Measurements from ENCODE around the gene RNF126. TPM values are rescaled to one million over a fixed set of nuclear protein-coding genes. Genes with fewer than 3 reads are reported as not detected.

RNF126 gene
- total and polyA plus RNA-seq, 2 donors, result 16.1 to 38.2 TPM

GRCh38 chr19:613732-614567 is 49.1 kb downstream of the RNF126 start:
- H3K36me3 ChIP-seq (ENCODE audit: control insufficient read depth in 2 of 2, insufficient read depth in 2 of 2, low read length in 1 of 2), result peaks cover 10 to 22% of the 10 kb centered on the region in 2 donors
- H3K9me3 ChIP-seq (ENCODE audit: control insufficient read depth in 2 of 2, insufficient read depth in 1 of 2, low read length in 1 of 2), result peaks cover 0 to 3% of the 10 kb centered on the region in 2 donors
- 67% methylated on average over 54 of the region's 54 CpGs for WGBS
- peaks cover 7 to 15% of the 10 kb centered on the region in 2 donors for H3K4me1 ChIP-seq (ENCODE audit: control insufficient read depth in 2 of 2, insufficient read depth in 2 of 2, low read length in 2 of 2)
- H3K27me3 ChIP-seq (ENCODE audit: control insufficient read depth in 2 of 2, insufficient read depth in 1 of 2, low read length in 1 of 2), result peaks cover 13 to 17% of the 10 kb centered on the region in 2 donors
- DNase-seq (ENCODE audit: low read depth in 6 of 9, low spot score in 9 of 9), result no peak
- no peak overlapping the region for H3K4me3 ChIP-seq (ENCODE audit: low read length in 2 of 2)
- H3K27ac ChIP-seq (ENCODE audit: low read depth in 1 of 2, low read length in 1 of 2), result no peak overlapping the region

GRCh38 chr19:612941-613340 is 50.1 kb downstream of the RNF126 start:
- 79% methylated on average over 33 of the region's 33 CpGs for WGBS
- no peak overlapping the region for H3K4me3 ChIP-seq (ENCODE audit: low read length in 2 of 2)
- peaks cover 0 to 3% of the 10 kb centered on the region in 2 donors for H3K9me3 ChIP-seq (ENCODE audit: control insufficient read depth in 2 of 2, insufficient read depth in 1 of 2, low read length in 1 of 2)
- peaks cover 7 to 15% of the 10 kb centered on the region in 2 donors for H3K4me1 ChIP-seq (ENCODE audit: control insufficient read depth in 2 of 2, insufficient read depth in 2 of 2, low read length in 2 of 2)
- H3K36me3 ChIP-seq (ENCODE audit: control insufficient read depth in 2 of 2, insufficient read depth in 2 of 2, low read length in 1 of 2), result peaks cover 0 to 12% of the 10 kb centered on the region in 2 donors
- H3K27ac ChIP-seq (ENCODE audit: low read depth in 1 of 2, low read length in 1 of 2), result no peak overlapping the region
- no peak for DNase-seq (ENCODE audit: low read depth in 6 of 9, low spot score in 9 of 9)
- peaks cover 13 to 17% of the 10 kb centered on the region in 2 donors for H3K27me3 ChIP-seq (ENCODE audit: control insufficient read depth in 2 of 2, insufficient read depth in 1 of 2, low read length in 1 of 2)

- WGBS, result 76% methylated on average over 13 of the region's 13 CpGs
- H3K36me3 ChIP-seq (ENCODE audit: control insufficient read depth in 2 of 2, insufficient read depth in 2 of 2, low read length in 1 of 2), result no peaks in the 10 kb centered on the region
- H3K27ac ChIP-seq (ENCODE audit: low read depth in 1 of 2, low read length in 1 of 2), result no peak overlapping the region
- peaks cover 7 to 15% of the 10 kb centered on the region in 2 donors for H3K4me1 ChIP-seq (ENCODE audit: control insufficient read depth in 2 of 2, insufficient read depth in 2 of 2, low read length in 2 of 2)
- H3K27me3 ChIP-seq (ENCODE audit: control insufficient read depth in 2 of 2, insufficient read depth in 1 of 2, low read length in 1 of 2), result peaks cover 10 to 15% of the 10 kb centered on the region in 2 donors
- H3K9me3 ChIP-seq (ENCODE audit: control insufficient read depth in 2 of 2, insufficient read depth in 1 of 2, low read length in 1 of 2), result peaks cover 0 to 3% of the 10 kb centered on the region in 2 donors
- no peak overlapping the region for H3K4me3 ChIP-seq (ENCODE audit: low read length in 2 of 2)
- DNase-seq (ENCODE audit: low read depth in 6 of 9, low spot score in 9 of 9), result no peak
Measured at GRCh38 chr19:611481-611868, 51.5 kb downstream of the RNF126 start.

- Histone ChIP-seq H3K36me3 (ENCODE audit: control insufficient read depth in 2 of 2, insufficient read depth in 2 of 2, low read length in 1 of 2) (no peaks in the 10 kb centered on the region), H3K27ac (ENCODE audit: low read depth in 1 of 2, low read length in 1 of 2) (peak overlapping the region; percentile 69 to 92), H3K4me3 (ENCODE audit: low read length in 2 of 2) (peak overlapping the region; percentile 44 to 71), H3K9me3 (ENCODE audit: control insufficient read depth in 2 of 2, insufficient read depth in 1 of 2, low read length in 1 of 2) (peaks cover 0 to 3% of the 10 kb centered on the region in 2 donors), H3K4me1 (ENCODE audit: control insufficient read depth in 2 of 2, insufficient read depth in 2 of 2, low read length in 2 of 2) (peaks cover 7 to 15% of the 10 kb centered on the region in 2 donors), H3K27me3 (ENCODE audit: control insufficient read depth in 2 of 2, insufficient read depth in 1 of 2, low read length in 1 of 2) (peaks cover 6 to 15% of the 10 kb centered on the region in 2 donors)
- WGBS, result 21% methylated on average over 36 of the region's 36 CpGs
- peak in 7 of 9 donors; percentile 39 to 83 (median 59) for DNase-seq (ENCODE audit: low read depth in 6 of 9, low spot score in 9 of 9)
Measured at GRCh38 chr19:610801-611480, 52.1 kb downstream of the RNF126 start.

GRCh38 chr19:610071-610800 is 52.8 kb downstream of the RNF126 start:
- peaks cover 0 to under 1% of the 10 kb centered on the region in 2 donors for H3K9me3 ChIP-seq (ENCODE audit: control insufficient read depth in 2 of 2, insufficient read depth in 1 of 2, low read length in 1 of 2)
- peak overlapping the region; percentile 69 to 92 for H3K27ac ChIP-seq (ENCODE audit: low read depth in 1 of 2, low read length in 1 of 2)
- WGBS, result 31% methylated on average over 38 of the region's 38 CpGs
- peaks cover 7 to 15% of the 10 kb centered on the region in 2 donors for H3K4me1 ChIP-seq (ENCODE audit: control insufficient read depth in 2 of 2, insufficient read depth in 2 of 2, low read length in 2 of 2)
- H3K36me3 ChIP-seq (ENCODE audit: control insufficient read depth in 2 of 2, insufficient read depth in 2 of 2, low read length in 1 of 2), result no peaks in the 10 kb centered on the region
- peak in 2 of 9 donors; percentile 22 to 31 for DNase-seq (ENCODE audit: low read depth in 6 of 9, low spot score in 9 of 9)
- peaks cover 0 to 10% of the 10 kb centered on the region in 2 donors for H3K27me3 ChIP-seq (ENCODE audit: control insufficient read depth in 2 of 2, insufficient read depth in 1 of 2, low read length in 1 of 2)
- H3K4me3 ChIP-seq (ENCODE audit: low read length in 2 of 2), result peak overlapping the region; percentile 44 to 71

- Histone ChIP-seq H3K9me3 (ENCODE audit: control insufficient read depth in 2 of 2, insufficient read depth in 1 of 2, low read length in 1 of 2) (peaks cover 0 to 4% of the 10 kb centered on the region in 2 donors), H3K27me3 (ENCODE audit: control insufficient read depth in 2 of 2, insufficient read depth in 1 of 2, low read length in 1 of 2) (no peaks in the 10 kb centered on the region), H3K36me3 (ENCODE audit: control insufficient read depth in 2 of 2, insufficient read depth in 2 of 2, low read length in 1 of 2) (no peaks in the 10 kb centered on the region), H3K4me1 (ENCODE audit: control insufficient read depth in 2 of 2, insufficient read depth in 2 of 2, low read length in 2 of 2) (peaks cover 7 to 15% of the 10 kb centered on the region in 2 donors), H3K4me3 (ENCODE audit: low read length in 2 of 2) (no peak overlapping the region), H3K27ac (ENCODE audit: low read depth in 1 of 2, low read length in 1 of 2) (no peak overlapping the region)
- no peak for DNase-seq (ENCODE audit: low read depth in 6 of 9, low spot score in 9 of 9)
- 84% methylated on average over 22 of the region's 22 CpGs for WGBS
Measured at GRCh38 chr19:609004-609346, 54.0 kb downstream of the RNF126 start.

GRCh38 chr19:608155-609003 is 54.6 kb downstream of the RNF126 start:
- Histone ChIP-seq H3K27me3 (ENCODE audit: control insufficient read depth in 2 of 2, insufficient read depth in 1 of 2, low read length in 1 of 2) (no peaks in the 10 kb centered on the region), H3K4me1 (ENCODE audit: control insufficient read depth in 2 of 2, insufficient read depth in 2 of 2, low read length in 2 of 2) (peaks cover 7 to 15% of the 10 kb centered on the region in 2 donors), H3K27ac (ENCODE audit: low read depth in 1 of 2, low read length in 1 of 2) (peak overlapping the region in 1 of 2 donors; percentile 18), H3K4me3 (ENCODE audit: low read length in 2 of 2) (no peak overlapping the region), H3K36me3 (ENCODE audit: control insufficient read depth in 2 of 2, insufficient read depth in 2 of 2, low read length in 1 of 2) (no peaks in the 10 kb centered on the region), H3K9me3 (ENCODE audit: control insufficient read depth in 2 of 2, insufficient read depth in 1 of 2, low read length in 1 of 2) (peaks cover 0 to 4% of the 10 kb centered on the region in 2 donors)
- WGBS, result 95% methylated on average over 30 of the region's 30 CpGs
- no peak for DNase-seq (ENCODE audit: low read depth in 6 of 9, low spot score in 9 of 9)

Measured in thymus (tissue), 11 donors.